K562 (cell line): ENCODE data around the gene ITGA2B. TPM values are rescaled to one million over a fixed set of nuclear protein-coding genes. Genes with fewer than 3 reads are reported as not detected.

Experiments used
- ATF1 ChIP-seq, 2 experiments: fragments of 450-650 bp in 1 of 2; IDR thresholded peaks; 2 replicates each; pipeline ENCODE4 v1.6.1; 2016; ENCODE audit warnings: missing compliant biosample characterization in 1 of 2, missing genetic modification characterization in 1 of 2
- CGGBP1 ChIP-seq: fragments of 250-450 bp; sonication (Bioruptor Pico); IDR thresholded peaks from 2 replicates; pipeline ENCODE4 v1.9.0; 2021; ENCODE audit warnings: mild to moderate bottlenecking
- CTCFL ChIP-seq: IDR thresholded peaks from 2 replicates; pipeline ENCODE4 v1.6.1; 2011; ENCODE audit warnings: borderline replicate concordance, low read depth, mild to moderate bottlenecking, moderate library complexity, low read length; ENCODE audit not compliant: insufficient read depth, poor library complexity, severe bottlenecking
- HNRNPH1 ChIP-seq: fragments of 200-400 bp; formaldehyde crosslinking; optimal IDR thresholded peaks from 2 replicates; pipeline ENCODE3; 2017; ENCODE audit warnings: low read depth, mild to moderate bottlenecking, low read length, moderate library complexity
- LARP7 ChIP-seq: fragments of 450-650 bp; IDR thresholded peaks from 2 replicates; pipeline ENCODE4 v1.6.1; 2016
- POLR2A ChIP-seq: fragments of 450-650 bp; conservative IDR thresholded peaks from 2 replicates; pipeline ENCODE4 v1.6.1; 2016
- RBM15 ChIP-seq: fragments of 200-400 bp; formaldehyde crosslinking; IDR thresholded peaks from 2 replicates; pipeline ENCODE4 v1.6.1; 2018; ENCODE audit warnings: mild to moderate bottlenecking, low read length, moderate library complexity; ENCODE audit not compliant: insufficient read depth
- SUPT5H ChIP-seq: fragments of 450-650 bp; IDR thresholded peaks from 2 replicates; pipeline ENCODE4 v1.6.1; 2016
- WHSC1 ChIP-seq: IDR thresholded peaks from one replicate; pipeline ENCODE4 v1.6.1; 2012; ENCODE audit warnings: low read length, control low read depth, inconsistent platforms
- ZNF311 ChIP-seq: fragments of 250-450 bp; sonication (Bioruptor Pico); IDR thresholded peaks from 2 replicates; pipeline ENCODE4 v1.4.0; 2020; ENCODE audit warnings: mild to moderate bottlenecking, moderate library complexity
- ZNF778 ChIP-seq: fragments of 450-650 bp; formaldehyde crosslinking; IDR thresholded peaks from 2 replicates; pipeline ENCODE4 v1.4.0; 2020; ENCODE audit warnings: mild to moderate bottlenecking, moderate library complexity
- ZNF780A ChIP-seq: fragments of 250-450 bp; sonication (Bioruptor Pico); IDR thresholded peaks from 2 replicates; pipeline ENCODE4 v1.5.0; 2021; ENCODE audit warnings: mild to moderate bottlenecking
- polyA plus RNA-seq, 8 experiments: library from polyadenylated mRNA; depleted of rRNA in 4 of 8; stranded (reverse) in 5 of 8; unstranded in 3 of 8; fragments of >200 nt; fragmentation: Nextera tagmentation in 2 of 8; fragmentation: Illumina TruSeq in 1 of 8; extraction: Ambion mirVana in 2 of 8; extraction: Trizol in 1 of 8; gene quantifications; 2 replicates each; pipeline versions ENCODE4 v1.2.1 to v1.2.3, GENCODE V29; 2011 to 2014; ENCODE audit warnings: inconsistent platforms in 1 of 8, missing spikeins in 1 of 8
- total RNA-seq, 7 experiments: library from RNA; depleted of rRNA in 6 of 7; stranded (reverse); fragments of >200 nt in 6 of 7; fragmentation: Illumina TruSeq in 2 of 7; extraction: Trizol in 2 of 7; gene quantifications; 2 replicates each; pipeline versions ENCODE4 v1.2.1 to v1.2.3, GENCODE V29; 2011 to 2021; ENCODE audit warnings: low replicate concordance in 1 of 7

ITGA2B gene
- total and polyA plus RNA-seq, 9 of the 15 experiments (the other 6 are each of a cell fraction or from before 2014, with no cell fraction given): 1.1 to 26.4 (median 5.6) TPM

GRCh38 chr17:44379887-44380286 lies 9.6 kb downstream of the ITGA2B start (continued):
- TF ChIP-seq ZNF780A (no peak), HNRNPH1 (no peak), ZNF778 (no peak), CTCFL (no peak), LARP7 (no peak), CGGBP1 (CRISPR knock-in tag) (no peak), WHSC1 (no peak), SUPT5H (no peak), RBM15 (no peak), ATF1 (CRISPR knock-in tag; IDR thresholded peaks at IDR 0.05) (no peak), ATF1 (tag; IDR thresholded peaks at IDR 0.05) (no peak), ZNF311 (no peak), POLR2A (no peak)
